ENCODE results near the gene HYAL2.

HYAL2 gene

GRCh38 chr3:50341996-50342650, 19.6 kb upstream of the HYAL2 start:
- H3K79me2 ChIP-seq = no peaks in the 10 kb centered on the region

GRCh38 chr3:50341537-50341936, 19.0 kb upstream of the HYAL2 start:
- TF ChIP-seq CTCF (IDR thresholded peaks at IDR 0.05) = no peak
- H2AFZ ChIP-seq = no peak overlapping the region
- no peaks in the 10 kb centered on the region for H3K36me3 ChIP-seq (ENCODE audit: control insufficient read depth, insufficient read depth, low read length)
- H3K9me3 ChIP-seq (ENCODE audit: control insufficient read depth, low read length) = no peaks in the 10 kb centered on the region
- no peak overlapping the region for H3K4me3 ChIP-seq (ENCODE audit: low read depth, low read length)
- no peak overlapping the region for H3K27ac ChIP-seq
- H3K4me2 ChIP-seq (ENCODE audit: low read length) = no peak overlapping the region
- H3K9ac ChIP-seq = no peak overlapping the region
- no peaks in the 10 kb centered on the region for H3K79me2 ChIP-seq
- no peaks in the 10 kb centered on the region for H3K27me3 ChIP-seq (ENCODE audit: control insufficient read depth, insufficient read depth, low read length)
- peaks cover 22% of the 10 kb centered on the region for H3K4me1 ChIP-seq

More at GRCh38 chr3:50341996-50342650, 19.6 kb upstream of the HYAL2 start:
- H3K4me3 ChIP-seq (ENCODE audit: low read depth, low read length) = no peak overlapping the region
- peaks cover 22% of the 10 kb centered on the region for H3K4me1 ChIP-seq
- H3K9ac ChIP-seq = no peak overlapping the region
- H3K4me2 ChIP-seq (ENCODE audit: low read length) = no peak overlapping the region
- TF ChIP-seq CTCF (IDR thresholded peaks at IDR 0.05) = no peak
- no peak overlapping the region for H2AFZ ChIP-seq
- H3K27me3 ChIP-seq (ENCODE audit: control insufficient read depth, insufficient read depth, low read length) = no peaks in the 10 kb centered on the region
- no peaks in the 10 kb centered on the region for H3K36me3 ChIP-seq (ENCODE audit: control insufficient read depth, insufficient read depth, low read length)
- H3K27ac ChIP-seq = no peak overlapping the region
- no peaks in the 10 kb centered on the region for H3K9me3 ChIP-seq (ENCODE audit: control insufficient read depth, low read length)

- Histone ChIP-seq H3K79me2 (no peaks in the 10 kb centered on the region), H2AFZ (no peak within 1 kb of the TSS), H3K4me1 (peaks cover 24% of the 10 kb centered on the region), H3K9ac (no peak within 1 kb of the TSS), H3K9me3 (ENCODE audit: control insufficient read depth, low read length) (no peaks in the 10 kb centered on the region), H3K4me3 (ENCODE audit: low read depth, low read length) (no peak within 1 kb of the TSS), H3K27ac (no peak within 1 kb of the TSS), H3K36me3 (ENCODE audit: control insufficient read depth, insufficient read depth, low read length) (no peaks in the 10 kb centered on the region), H3K4me2 (ENCODE audit: low read length) (peak within 1 kb of the TSS; percentile 41), H3K27me3 (ENCODE audit: control insufficient read depth, insufficient read depth, low read length) (no peaks in the 10 kb centered on the region)
- no peak for TF ChIP-seq CTCF (IDR thresholded peaks at IDR 0.05)
These were observed 18.1 kb upstream of the HYAL2 start, which contains the start of gene RASSF1 for GRCh38 chr3:50340448-50341329. TSS of gene RASSF1 (minus strand) at chr3:50340836. CDS start at chr3:50340805, 31 bp downstream.

GRCh38 chr3:50340147-50340447, 17.6 kb upstream of the HYAL2 start:
- Histone ChIP-seq H3K27me3 (ENCODE audit: control insufficient read depth, insufficient read depth, low read length) (no peaks in the 10 kb centered on the region), H3K9ac (no peak overlapping the region), H3K9me3 (ENCODE audit: control insufficient read depth, low read length) (no peaks in the 10 kb centered on the region), H3K36me3 (ENCODE audit: control insufficient read depth, insufficient read depth, low read length) (no peaks in the 10 kb centered on the region), H3K4me2 (ENCODE audit: low read length) (peak overlapping the region; percentile 41), H3K4me3 (ENCODE audit: low read depth, low read length) (no peak overlapping the region), H3K4me1 (peaks cover 22% of the 10 kb centered on the region), H3K27ac (no peak overlapping the region), H2AFZ (no peak overlapping the region), H3K79me2 (no peaks in the 10 kb centered on the region)
- no peak for TF ChIP-seq CTCF (IDR thresholded peaks at IDR 0.05)

Data from parathyroid adenoma (tissue), 2 donors.